ENCODE data around the gene C5orf47. TPM values are rescaled to one million over a fixed set of nuclear protein-coding genes. Genes with fewer than 3 reads are reported as not detected.

The C5orf47 gene
- total RNA-seq, 1 experiment from 2014 or later: 0.09 TPM

- H3K27ac ChIP-seq (ENCODE audit: insufficient read length, low read depth, low read length): no peak overlapping the region
- H3K56ac ChIP-seq (ENCODE audit: insufficient read length, low read depth, low read length): no peak overlapping the region
- no peak overlapping the region for H2AK5ac ChIP-seq (ENCODE audit: insufficient read length, low read length)
- Mint-ChIP-seq H3K4me1 (no peaks in the 10 kb centered on the region), H3K9me3 (no peaks in the 10 kb centered on the region), H3K27ac (no peak overlapping the region), H3K27me3 (ENCODE audit: low read depth) (peaks cover 9% of the 10 kb centered on the region), H3K4me3 (no peak overlapping the region), H3K36me3 (ENCODE audit: insufficient read depth in 1 of 3, low read depth in 3 of 3) (no peaks in the 10 kb centered on the region)
- no peaks in the 10 kb centered on the region for H3K79me1 ChIP-seq (ENCODE audit: insufficient read depth, low read depth, low read length, poor library complexity, severe bottlenecking)
- H4K20me1 ChIP-seq (ENCODE audit: control insufficient read depth, insufficient read depth, insufficient read length): no peaks in the 10 kb centered on the region
- H3K23me2 ChIP-seq (ENCODE audit: insufficient read length, low read depth, low read length, poor library complexity, severe bottlenecking): no peaks in the 10 kb centered on the region
- DNase-seq: no peak
- H4K8ac ChIP-seq (replicated peaks; ENCODE audit: insufficient read length, low read depth, low read length): no peak overlapping the region
- no peak overlapping the region for H3K23ac ChIP-seq (ENCODE audit: insufficient read length, low read depth, low read length)
- H4K91ac ChIP-seq (ENCODE audit: insufficient read length, low read depth, low read length): no peak overlapping the region
- no peak overlapping the region for H3K9ac ChIP-seq (ENCODE audit: extremely low read depth, insufficient read length, low read length)
- H2BK12ac ChIP-seq (ENCODE audit: insufficient read length, low read depth, low read length): no peak overlapping the region
- no peak for TF ChIP-seq CTCF (conservative IDR thresholded peaks at IDR 0.05)
- no peak overlapping the region for H3K4me2 ChIP-seq (ENCODE audit: insufficient read depth, insufficient read length, low read length)
- H4K5ac ChIP-seq (ENCODE audit: insufficient read length, low read depth, low read length): no peak overlapping the region
- H3T11ph ChIP-seq (ENCODE audit: low read length): no peak overlapping the region
- H3K4ac ChIP-seq (ENCODE audit: low read depth, low read length): no peak overlapping the region
- no peak overlapping the region for H3K14ac ChIP-seq (ENCODE audit: insufficient read depth, low read length)
- H3K79me2 ChIP-seq (ENCODE audit: insufficient read depth, low read length): no peaks in the 10 kb centered on the region
- no peaks in the 10 kb centered on the region for H3K27me3 ChIP-seq (ENCODE audit: insufficient read depth, low read length)
- H2BK15ac ChIP-seq (ENCODE audit: low read depth, low read length): no peak overlapping the region
- H3K4me1 ChIP-seq (ENCODE audit: insufficient read depth, low read length): no peaks in the 10 kb centered on the region
- H2BK5ac ChIP-seq (ENCODE audit: insufficient read length, low read length): no peak overlapping the region
- no peak overlapping the region for H2AFZ ChIP-seq (ENCODE audit: low read length)
- no peak overlapping the region for H3K18ac ChIP-seq (ENCODE audit: insufficient read length, low read depth, low read length)
- no peaks in the 10 kb centered on the region for H3K9me3 ChIP-seq (ENCODE audit: control insufficient read depth, low read depth, low read length)
- no peak overlapping the region for H2BK120ac ChIP-seq (ENCODE audit: low read depth, low read length, poor library complexity, severe bottlenecking)
- no peak overlapping the region for H2BK20ac ChIP-seq (ENCODE audit: low read depth, low read length, poor library complexity, severe bottlenecking)
Observed at GRCh38 chr5:174003795-174004194, 14.8 kb downstream of the C5orf47 start.
